GM19099 (cell line): ENCODE measurements around the gene TYMP.

Experiments
- POLR2A ChIP-seq: IDR thresholded peaks from 3 replicates; pipeline ENCODE4 v1.6.1; 2011; ENCODE audit warnings: low read depth; ENCODE audit not compliant: insufficient read length; ENCODE audit errors: extremely low read depth

TYMP gene

GRCh38 chr22:50548040-50548920 is 18.5 kb upstream of the TYMP start:
- peak; percentile 70 for TF ChIP-seq POLR2A

DNA sequence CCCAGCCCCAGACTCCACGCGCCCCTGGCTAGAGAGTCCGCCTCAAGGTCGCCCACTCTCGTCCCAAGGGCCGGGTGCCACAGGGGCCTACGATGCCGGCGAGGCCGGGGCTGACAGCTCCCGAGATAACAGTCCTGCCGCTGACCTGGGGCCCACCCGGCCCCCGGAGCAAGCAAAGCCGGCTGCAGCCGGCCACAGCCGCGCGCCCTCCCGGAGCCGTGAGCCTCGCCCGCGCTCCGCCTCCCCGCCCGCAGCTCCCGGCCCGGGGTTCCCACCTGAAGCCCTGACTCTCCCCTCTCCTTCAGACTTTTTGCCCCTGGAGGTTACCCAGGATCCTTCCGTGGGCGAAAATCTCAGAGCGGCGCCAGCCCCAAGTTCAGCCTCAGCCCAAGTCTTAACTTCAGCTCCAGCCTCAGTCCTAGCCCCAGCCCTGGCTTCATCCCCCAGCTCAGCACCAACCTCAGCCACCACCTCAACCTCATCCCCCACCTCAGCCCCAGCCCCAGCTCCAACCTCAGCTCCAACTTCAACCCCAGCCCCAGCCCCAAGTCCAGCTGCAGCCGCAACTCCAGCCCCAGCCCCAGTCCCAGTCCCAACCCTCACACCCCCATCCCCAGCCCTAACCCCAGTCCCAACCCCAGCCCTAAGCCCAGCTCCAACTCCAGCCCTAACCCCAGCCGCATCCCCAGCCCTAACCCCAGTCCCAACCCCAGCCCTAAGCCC is 17.6 kb upstream of the TYMP start:
- no peak for TF ChIP-seq POLR2A

GRCh38 chr22:50546326-50547262 is 16.8 kb upstream of the TYMP start:
- no peak for TF ChIP-seq POLR2A

DNA sequence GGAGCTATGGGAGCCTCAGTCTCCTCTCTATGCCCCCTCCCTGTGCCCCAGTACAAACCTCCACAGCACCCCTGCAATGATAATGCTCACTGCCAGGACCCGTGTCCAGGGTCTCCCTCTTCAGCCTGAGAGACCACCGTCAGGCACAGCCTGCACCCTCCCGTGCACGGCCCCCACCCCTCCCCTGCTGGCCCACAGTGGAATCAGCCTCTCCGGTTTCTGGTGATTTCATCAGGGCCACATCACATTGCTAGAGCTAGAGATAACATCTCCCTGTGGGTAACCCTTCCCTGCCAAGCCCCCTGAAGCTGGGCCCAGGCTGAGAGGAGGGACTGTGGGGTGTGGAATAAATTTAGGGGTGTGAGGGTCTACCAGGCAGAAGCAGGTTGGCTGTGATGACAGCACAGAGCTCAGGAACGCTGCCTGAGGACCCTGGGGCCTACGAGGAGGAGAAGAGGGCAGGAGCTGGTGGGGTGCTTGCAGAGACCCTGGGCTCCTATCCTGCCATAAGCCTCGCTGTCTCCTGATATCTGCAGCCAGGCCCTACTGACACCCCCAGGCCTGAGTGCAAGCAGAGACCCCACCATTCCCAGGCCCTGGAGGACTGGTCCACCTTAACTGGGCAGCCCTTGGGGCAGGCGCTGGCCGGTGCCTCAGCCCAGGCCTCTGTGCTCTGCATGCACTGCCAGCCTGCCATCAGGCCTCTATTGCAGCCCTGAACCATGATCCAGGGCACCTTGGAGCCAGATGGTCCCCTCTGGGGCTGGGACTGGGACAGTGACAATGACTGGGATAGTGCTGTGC is 15.9 kb upstream of the TYMP start, which contains the start of gene KLHDC7B:
KLHDC7B (plus strand) TSS at position 378 of the 804 bp plus-strand sequence; CDS start at position 723, 345 bp downstream.
- no peak for TF ChIP-seq POLR2A

- TF ChIP-seq POLR2A: peak; percentile 17
Observed at GRCh38 chr22:50544746-50545253, 15.0 kb upstream of the TYMP start.

GRCh38 chr22:50544078-50544745 is 14.4 kb upstream of the TYMP start:
- peak; percentile 27 for TF ChIP-seq POLR2A

DNA sequence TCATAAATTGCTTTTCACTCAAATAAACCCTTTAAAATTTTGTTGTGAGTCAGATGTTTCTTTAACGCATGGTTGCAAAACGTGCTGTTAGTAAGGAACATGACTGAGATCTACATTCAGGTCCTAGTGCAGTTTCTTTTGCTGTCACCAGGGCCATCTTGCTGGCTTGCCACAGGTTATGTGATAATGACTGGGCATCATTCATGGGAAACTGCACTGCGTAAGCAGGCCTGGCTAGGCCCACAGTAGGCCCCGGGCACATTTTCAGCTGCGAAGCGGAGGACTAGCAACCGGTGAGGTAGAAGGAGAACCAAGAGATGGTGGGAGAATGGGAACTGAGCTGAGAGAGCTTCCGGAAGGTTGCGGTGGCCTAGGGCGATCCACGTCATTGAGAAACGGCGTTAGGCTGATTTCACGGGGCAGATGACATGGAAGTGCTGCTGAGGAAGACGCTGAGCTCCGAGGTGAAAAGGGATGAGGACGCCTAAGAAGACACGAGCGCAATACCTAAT is 12.7 kb upstream of the TYMP start:
- peak; percentile 78 for TF ChIP-seq POLR2A

DNA sequence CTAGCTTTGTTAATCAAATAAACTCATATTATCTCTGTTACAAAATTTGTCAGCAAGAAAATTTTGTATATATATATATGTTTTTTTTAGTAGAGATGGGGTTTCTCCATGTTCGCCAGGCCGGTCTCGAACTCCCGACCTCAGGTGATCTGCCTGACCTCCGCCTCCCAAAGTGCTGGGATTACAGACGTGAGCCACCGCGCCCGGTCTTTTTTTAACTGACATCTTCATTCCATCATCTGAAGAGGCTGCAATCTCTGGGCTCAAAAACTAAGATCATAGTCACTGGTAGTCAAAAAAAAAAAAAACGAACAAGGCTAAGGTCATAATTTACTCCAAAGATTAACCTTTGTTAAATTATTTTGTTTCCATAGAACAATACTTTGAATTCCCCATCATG is 10.6 kb upstream of the TYMP start:
- no peak for TF ChIP-seq POLR2A

DNA sequence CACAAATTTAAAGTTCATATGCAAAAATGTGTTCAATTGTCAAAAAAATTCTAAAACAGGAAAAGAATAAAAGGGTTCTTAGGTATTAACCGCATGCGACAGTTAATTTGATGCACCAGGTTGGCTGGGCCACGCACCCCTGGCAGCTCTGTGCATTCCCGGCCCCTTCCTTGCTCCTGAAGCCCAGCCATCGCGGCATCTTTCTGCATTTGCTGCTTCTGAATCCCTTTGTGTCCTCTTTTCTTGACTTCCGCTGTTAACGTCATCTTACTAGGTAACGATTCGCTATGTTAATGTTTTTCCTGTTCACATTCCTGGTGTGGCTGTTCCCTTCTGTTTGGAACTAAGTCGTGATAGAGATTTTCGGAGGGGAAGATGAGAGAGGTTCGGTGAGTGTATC is 8.0 kb upstream of the TYMP start:
- no peak for TF ChIP-seq POLR2A

GRCh38 chr22:50536226-50536625 is 6.4 kb upstream of the TYMP start:
- no peak for TF ChIP-seq POLR2A

DNA sequence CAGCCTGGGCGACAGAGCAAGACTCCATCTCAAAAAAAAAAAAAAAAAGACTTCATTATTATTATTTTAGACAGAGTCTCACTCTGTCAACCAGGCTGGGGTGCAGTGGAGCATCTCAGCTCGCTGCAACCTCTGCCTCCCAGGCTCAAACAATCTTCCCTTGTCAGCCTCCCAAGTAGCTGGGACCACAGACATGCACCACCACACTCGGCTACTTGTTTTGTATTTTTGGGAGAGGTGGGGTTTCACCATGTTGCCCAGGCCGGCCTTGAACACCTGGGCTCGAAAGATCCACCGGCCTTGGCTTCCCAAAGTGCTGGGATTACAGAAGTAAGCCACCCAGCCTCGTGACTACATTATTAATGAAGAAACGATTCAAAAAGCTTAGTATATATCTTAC is 5.3 kb upstream of the TYMP start:
- peak; percentile 32 for TF ChIP-seq POLR2A

DNA sequence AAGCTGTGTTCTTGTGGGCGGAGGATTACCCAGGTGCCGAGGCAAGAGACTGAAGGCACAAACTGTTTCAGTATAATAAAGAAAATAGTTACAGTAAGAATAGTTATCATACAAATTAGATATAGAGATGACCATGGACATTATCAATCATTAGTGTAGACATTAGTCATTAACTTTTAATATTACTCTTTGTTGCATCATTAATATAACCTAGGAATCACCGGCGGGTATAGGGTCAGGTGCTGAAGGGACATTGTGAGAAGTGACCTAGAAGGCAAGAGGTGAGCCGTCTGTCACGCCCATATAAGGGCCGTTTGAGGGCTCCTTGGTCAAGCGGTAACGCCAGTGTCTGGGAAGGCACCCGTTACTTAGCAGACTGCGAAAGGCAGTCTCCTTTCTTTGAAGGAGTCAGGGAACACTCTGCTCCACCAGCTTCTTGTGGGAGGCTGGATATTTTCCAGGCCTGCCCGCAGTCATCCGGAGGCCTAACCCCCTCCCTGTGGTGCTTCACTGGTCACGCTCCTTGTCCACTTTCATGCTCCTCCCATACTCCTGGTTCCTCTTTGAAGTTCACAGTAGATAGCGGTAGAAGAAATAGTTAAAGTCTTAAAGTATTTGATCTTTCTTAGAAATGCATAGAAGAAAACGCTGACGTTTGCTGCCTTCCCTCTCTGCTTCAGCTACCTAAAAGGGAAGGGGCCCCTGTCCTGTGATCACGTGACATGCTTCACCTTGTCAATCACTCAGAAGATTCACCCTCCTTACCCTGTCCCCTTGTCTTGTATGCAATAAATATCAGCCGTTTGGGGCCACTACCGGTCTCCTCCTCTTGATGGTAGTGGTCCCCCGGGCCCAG is 4.3 kb upstream of the TYMP start:
- TF ChIP-seq POLR2A: peak; percentile 17
